Measurements from ENCODE around the gene TMSB4X. TPM values are rescaled to one million over a fixed set of nuclear protein-coding genes. Genes with fewer than 3 reads are reported as not detected.

Gene TMSB4X
- polyA plus RNA-seq, 3 donors, result 15,641 to 31,074 (median 27,127) TPM

- peak overlapping the region; percentile 59 to 94 (median 87) for H3K27ac Mint-ChIP-seq
- no peak for DNase-seq
- Histone ChIP-seq H3K4me2 (replicated peaks; ENCODE audit: extremely low read depth, low read length, poor library complexity, severe bottlenecking) (peak overlapping the region; percentile 77), H3K9ac (ENCODE audit: insufficient read depth, low read length, poor library complexity, severe bottlenecking) (peak overlapping the region; percentile 95), H3K9me3 (replicated peaks in 1 of 2; ENCODE audit: control insufficient read depth in 1 of 2, insufficient read depth in 1 of 2, low read length in 2 of 2) (peaks cover 0 to 6% of the 10 kb centered on the region in 2 donors), H3K36me3 (replicated peaks in 1 of 2; ENCODE audit: control insufficient read depth in 1 of 2, insufficient read depth in 2 of 2, low read length in 2 of 2) (peaks cover 4 to 6% of the 10 kb centered on the region in 2 donors), H3K4me3 (replicated peaks in 1 of 3; ENCODE audit: low read depth in 2 of 3, low read length in 3 of 3) (peak overlapping the region; percentile 87 to 97 (median 95)), H3K79me2 (ENCODE audit: insufficient read depth, low read length) (peaks cover 44% of the 10 kb centered on the region), H3K27me3 (ENCODE audit: control insufficient read depth in 2 of 2, insufficient read depth in 2 of 2, low read length in 2 of 2) (peaks cover 0 to 12% of the 10 kb centered on the region in 2 donors), H2AFZ (ENCODE audit: insufficient read depth, low read depth, low read length, poor library complexity, severe bottlenecking) (no peak overlapping the region), H3K4me1 (ENCODE audit: control insufficient read depth in 1 of 2, insufficient read depth in 2 of 2, low read length in 2 of 2) (peaks cover 40 to 72% of the 10 kb centered on the region in 2 donors), H4K20me1 (ENCODE audit: insufficient read depth, low read length) (peaks cover 26% of the 10 kb centered on the region), H3K27ac (ENCODE audit: low read depth in 1 of 2, low read length in 2 of 2) (peak overlapping the region; percentile 79 to 93)
- peaks cover 26% of the 10 kb centered on the region in 2 donors for H3K36me3 Mint-ChIP-seq
- WGBS (ENCODE audit: insufficient coverage), result no CpG with 5 or more reads among the region's 9 CpGs
- peaks cover 36% of the 10 kb centered on the region for H3K4me1 Mint-ChIP-seq
- H3K4me3 Mint-ChIP-seq, result peak overlapping the region; percentile 93 to 98
- intact Hi-C loops (cut with micrococcal nuclease), result loop anchor here (10.0 kb wide), 2 partner anchors 117 to 517 kb away; no protein-coding TSS in a partner anchor
- no peak for TF ChIP-seq CTCF (IDR thresholded peaks at IDR 0.05)
- peaks cover 0 to 82% (median 0%) of the 10 kb centered on the region in 3 donors for H3K27me3 Mint-ChIP-seq (ENCODE audit: low read depth in 3 of 3)
- peaks cover 0 to 29% (median 14%) of the 10 kb centered on the region in 7 donors for H3K9me3 Mint-ChIP-seq
Measured at GRCh38 chrX:12977761-12978204, 2.9 kb downstream of the TMSB4X start.

- Mint-ChIP-seq H3K36me3 (peaks cover 26 to 29% of the 10 kb centered on the region in 2 donors), H3K27me3 (ENCODE audit: low read depth in 3 of 3) (peaks cover 0 to 82% (median 0%) of the 10 kb centered on the region in 3 donors), H3K9me3 (peaks cover 0 to 29% (median 13%) of the 10 kb centered on the region in 7 donors), H3K4me1 (peaks cover 29% of the 10 kb centered on the region), H3K4me3 (peak overlapping the region; percentile 93 to 98), H3K27ac (peak overlapping the region; percentile 83 to 94 (median 87))
- Histone ChIP-seq H4K20me1 (ENCODE audit: insufficient read depth, low read length) (peaks cover 26% of the 10 kb centered on the region), H3K4me1 (ENCODE audit: control insufficient read depth in 1 of 2, insufficient read depth in 2 of 2, low read length in 2 of 2) (peaks cover 34 to 68% of the 10 kb centered on the region in 2 donors), H3K9me3 (replicated peaks in 1 of 2; ENCODE audit: control insufficient read depth in 1 of 2, insufficient read depth in 1 of 2, low read length in 2 of 2) (peaks cover 0 to 6% of the 10 kb centered on the region in 2 donors), H3K9ac (ENCODE audit: insufficient read depth, low read length, poor library complexity, severe bottlenecking) (peak overlapping the region; percentile 95), H3K27ac (ENCODE audit: low read depth in 1 of 2, low read length in 2 of 2) (peak overlapping the region; percentile 79 to 93), H3K36me3 (replicated peaks in 1 of 2; ENCODE audit: control insufficient read depth in 1 of 2, insufficient read depth in 2 of 2, low read length in 2 of 2) (peaks cover 4 to 6% of the 10 kb centered on the region in 2 donors), H3K4me2 (replicated peaks; ENCODE audit: extremely low read depth, low read length, poor library complexity, severe bottlenecking) (peak overlapping the region; percentile 77), H3K4me3 (replicated peaks in 1 of 3; ENCODE audit: low read depth in 2 of 3, low read length in 3 of 3) (peak overlapping the region; percentile 87 to 97 (median 95)), H3K27me3 (ENCODE audit: control insufficient read depth in 2 of 2, insufficient read depth in 2 of 2, low read length in 2 of 2) (peaks cover 0 to 18% of the 10 kb centered on the region in 2 donors), H2AFZ (ENCODE audit: insufficient read depth, low read depth, low read length, poor library complexity, severe bottlenecking) (no peak overlapping the region), H3K79me2 (ENCODE audit: insufficient read depth, low read length) (peaks cover 39% of the 10 kb centered on the region)
- intact Hi-C loops (cut with micrococcal nuclease), result loop anchor here (10.0 kb wide), 2 partner anchors 116 to 516 kb away; no protein-coding TSS in a partner anchor
- 0% methylated on average over 3 of the region's 14 CpGs for WGBS (ENCODE audit: insufficient coverage)
- peak in 2 of 3 donors; percentile 45 to 58 for DNase-seq
- no peak for TF ChIP-seq CTCF (IDR thresholded peaks at IDR 0.05)
Measured at GRCh38 chrX:12978205-12979025, 3.5 kb downstream of the TMSB4X start.
